HS-5 (cell line): ENCODE results near the gene STIM2.
A peak's percentile ranks its signal among the peaks of the same experiment; 100 is the strongest.
"Not testable (repeated sequence)": the region's sequence is repeated elsewhere in the genome, so short reads cannot be mapped to it uniquely, and the experiment has no call there.

ENCODE experiments used
- DNase-seq: peaks from one replicate; pipeline ENCODE4 v3.0.0-alpha.2; 2012; ENCODE audit warnings: low read depth

The STIM2 gene

GRCh38 chr4:27001398-27002164 lies 140.9 kb downstream of the STIM2 start:
- DNase-seq, result no peak

GRCh38 chr4:27003642-27004113 lies 143.0 kb downstream of the STIM2 start:
- DNase-seq, result no peak

- DNase-seq, result peak; percentile 82
Measured at GRCh38 chr4:27005501-27005900, 144.9 kb downstream of the STIM2 start.

- DNase-seq, result no peak
Measured at GRCh38 chr4:27005905-27006590, 145.4 kb downstream of the STIM2 start.

GRCh38 chr4:27006646-27007045 lies 146.0 kb downstream of the STIM2 start:
- no peak for DNase-seq

- DNase-seq, result no peak
Measured at GRCh38 chr4:27007507-27007906, 146.9 kb downstream of the STIM2 start.

- no peak for DNase-seq
Measured at GRCh38 chr4:27008679-27009078, 148.0 kb downstream of the STIM2 start.

GRCh38 chr4:27009539-27009938 lies 148.9 kb downstream of the STIM2 start:
- no peak for DNase-seq

- no peak for DNase-seq
Measured at GRCh38 chr4:27010334-27010940, 149.8 kb downstream of the STIM2 start.

- no peak for DNase-seq
Measured at GRCh38 chr4:27011401-27011800, 150.8 kb downstream of the STIM2 start.

- DNase-seq, result no peak
Measured at GRCh38 chr4:27013012-27013411, 152.4 kb downstream of the STIM2 start.

- no peak for DNase-seq
Measured at GRCh38 chr4:27016551-27016950, 155.9 kb downstream of the STIM2 start.

GRCh38 chr4:27017623-27018022 lies 157.0 kb downstream of the STIM2 start:
- no peak for DNase-seq

- DNase-seq, result no peak
Measured at GRCh38 chr4:27018076-27018475, 157.4 kb downstream of the STIM2 start.

GRCh38 chr4:27018910-27019309 lies 158.3 kb downstream of the STIM2 start:
- no peak for DNase-seq

- no peak for DNase-seq
Measured at GRCh38 chr4:27019766-27020165, 159.1 kb downstream of the STIM2 start.

GRCh38 chr4:27020203-27020602 lies 159.6 kb downstream of the STIM2 start:
- no peak for DNase-seq

- DNase-seq, result no peak
Measured at GRCh38 chr4:27020603-27021002, 160.0 kb downstream of the STIM2 start.

GRCh38 chr4:27022963-27023362 lies 162.3 kb downstream of the STIM2 start:
- no peak for DNase-seq

GRCh38 chr4:27023366-27023765 lies 162.7 kb downstream of the STIM2 start:
- no peak for DNase-seq

- DNase-seq, result no peak
Measured at GRCh38 chr4:27024805-27025204, 164.2 kb downstream of the STIM2 start.

GRCh38 chr4:27027428-27027827 lies 166.8 kb downstream of the STIM2 start:
- DNase-seq, result no peak

- DNase-seq, result not testable (repeated sequence)
Measured at GRCh38 chr4:27035127-27035526, 174.5 kb downstream of the STIM2 start.
